Skeletal muscle tissue (tissue), 4 donors: ENCODE measurements around the gene VAPB. TPM values are rescaled to one million over a fixed set of nuclear protein-coding genes. Genes with fewer than 3 reads are reported as not detected.
"Not testable (repeated sequence)": the region's sequence is repeated elsewhere in the genome, so short reads cannot be mapped to it uniquely, and the experiment has no call there.

Experiments
- H3K27ac ChIP-seq: one replicate; pipeline ENCODE4 v1.7.0; 2013; ENCODE audit warnings: mild to moderate bottlenecking, low read depth, low read length, inconsistent platforms
- H3K27me3 ChIP-seq, 3 donors: one replicate each; pipeline ENCODE4 v1.7.0; 2013; ENCODE audit warnings: low read length in 3 of 3; ENCODE audit not compliant: control insufficient read depth in 3 of 3, insufficient read depth in 3 of 3
- H3K36me3 ChIP-seq, 3 donors: one replicate each; pipeline ENCODE4 v1.7.0; 2013; ENCODE audit warnings: low read length in 3 of 3; ENCODE audit not compliant: control insufficient read depth in 3 of 3, insufficient read depth in 3 of 3
- H3K4me1 ChIP-seq, 3 donors: one replicate each; pipeline ENCODE4 v1.7.0; 2013; ENCODE audit warnings: low read length in 3 of 3, mild to moderate bottlenecking in 3 of 3; ENCODE audit not compliant: control insufficient read depth in 3 of 3, insufficient read depth in 3 of 3
- H3K4me3 ChIP-seq, 3 donors: one replicate each; pipeline ENCODE4 v1.7.0; 2013; ENCODE audit warnings: low read length in 3 of 3
- H3K9ac ChIP-seq, 3 donors: one replicate each; pipeline ENCODE4 v1.7.0; 2013; ENCODE audit warnings: low read length in 3 of 3, mild to moderate bottlenecking in 3 of 3, moderate library complexity in 2 of 3, low read depth in 1 of 3
- H3K9me3 ChIP-seq, 3 donors: one replicate each; pipeline ENCODE4 v1.7.0; 2013; ENCODE audit warnings: low read length in 3 of 3; ENCODE audit not compliant: control insufficient read depth in 3 of 3
- total RNA-seq: library from RNA; depleted of rRNA; stranded (reverse); fragments of >200 nt; gene quantifications from one replicate; pipeline ENCODE4 v1.2.3, GENCODE V29; 2014
- donor health status: Osteomylitis.

The VAPB gene
- total RNA-seq, 1 donor from 2014 or later: 19.8 TPM

DNA sequence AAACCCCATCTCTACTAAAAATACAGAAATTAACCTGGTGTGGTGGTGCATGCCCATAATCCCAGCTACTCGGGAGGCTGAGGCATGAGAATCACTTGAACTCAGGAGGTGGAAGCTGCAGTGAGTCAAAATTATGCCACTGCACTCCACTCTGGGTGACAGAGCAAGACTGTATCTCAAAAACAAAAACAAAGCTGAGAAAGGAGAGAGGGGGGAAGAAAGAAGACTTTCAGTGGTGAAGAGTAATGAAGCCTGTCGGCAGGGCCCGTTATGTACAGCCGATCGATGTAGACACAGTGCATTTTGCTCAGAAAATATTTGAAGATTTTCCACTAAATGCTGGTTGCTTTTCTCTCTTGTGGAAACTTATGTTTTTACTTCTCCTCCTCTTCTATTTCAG, 13.8 kb downstream of the VAPB start:
- H3K9me3 ChIP-seq: no peaks in the 10 kb centered on the region
- H3K9ac ChIP-seq: no peak overlapping the region
- no peaks in the 10 kb centered on the region for H3K27me3 ChIP-seq
- H3K4me3 ChIP-seq: no peak overlapping the region
- peaks cover 18 to 38% (median 31%) of the 10 kb centered on the region in 3 donors for H3K4me1 ChIP-seq
- no peaks in the 10 kb centered on the region for H3K36me3 ChIP-seq
- no peak overlapping the region for H3K27ac ChIP-seq

DNA sequence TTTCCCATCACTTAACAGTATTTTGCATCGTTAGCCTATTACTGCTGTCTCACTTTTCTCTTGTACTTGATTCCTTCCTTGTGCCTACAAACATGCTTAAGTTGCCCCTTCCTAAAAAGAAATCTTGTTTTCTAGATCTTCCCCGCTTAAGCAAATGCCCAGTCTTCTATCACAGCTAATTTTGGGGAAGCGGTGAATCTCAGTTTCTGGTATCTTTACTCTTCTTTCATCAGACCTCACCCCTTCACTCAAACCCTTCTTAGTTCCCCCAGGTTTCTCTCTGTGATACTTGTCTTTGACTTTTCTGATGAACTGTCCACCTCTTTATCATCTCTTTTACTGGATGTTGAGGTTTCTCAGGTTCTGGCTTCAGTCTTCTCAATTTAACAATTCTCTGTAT, 14.2 kb downstream of the VAPB start:
- no peak overlapping the region for H3K27ac ChIP-seq
- H3K27me3 ChIP-seq: no peaks in the 10 kb centered on the region
- H3K4me1 ChIP-seq: peaks cover 18 to 38% (median 31%) of the 10 kb centered on the region in 3 donors
- no peaks in the 10 kb centered on the region for H3K9me3 ChIP-seq
- H3K4me3 ChIP-seq: no peak overlapping the region
- H3K9ac ChIP-seq: no peak overlapping the region
- no peaks in the 10 kb centered on the region for H3K36me3 ChIP-seq

DNA sequence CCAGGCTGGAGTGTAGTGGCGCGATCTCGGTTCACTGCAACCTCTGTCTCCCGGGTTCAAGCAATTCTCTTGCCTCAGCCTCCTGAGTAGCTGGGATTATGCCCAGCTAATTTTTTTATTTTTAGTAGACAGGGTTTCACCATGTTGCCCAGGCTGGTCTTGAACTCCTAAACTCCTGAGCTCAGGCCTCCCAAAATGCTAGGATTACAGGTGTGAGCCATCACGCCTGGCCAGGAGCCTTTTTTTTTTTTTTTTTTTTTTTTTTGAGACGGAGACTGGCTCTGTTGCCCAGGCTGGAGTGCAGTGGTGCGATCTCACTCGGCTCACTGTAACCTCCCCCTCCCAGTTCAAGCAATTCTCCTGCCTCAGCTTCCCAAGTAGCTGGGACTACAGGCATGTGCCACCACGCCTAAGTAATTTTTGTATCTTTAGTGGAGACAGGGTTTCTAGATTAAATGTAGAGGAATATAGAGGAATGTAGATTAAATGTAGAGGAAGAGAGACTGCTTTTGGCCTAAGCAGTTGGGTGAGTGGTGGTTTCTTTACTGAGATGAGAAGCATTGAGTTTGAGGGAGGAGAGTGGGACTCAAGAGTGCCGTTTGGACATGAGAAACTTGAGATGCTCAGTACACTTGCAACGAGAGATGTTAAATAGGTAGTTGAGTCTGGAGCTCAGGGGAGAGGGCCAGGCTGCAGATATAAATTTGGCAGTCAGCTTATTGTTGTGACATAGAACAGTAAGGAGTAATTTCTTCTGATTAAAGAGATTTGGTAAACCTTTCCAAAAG, 16.7 kb downstream of the VAPB start:
- Histone ChIP-seq H3K4me1 (peaks cover 17 to 36% (median 33%) of the 10 kb centered on the region in 3 donors), H3K4me3 (no peak overlapping the region), H3K36me3 (no peaks in the 10 kb centered on the region), H3K9me3 (no peaks in the 10 kb centered on the region), H3K27me3 (no peaks in the 10 kb centered on the region), H3K27ac (no peak overlapping the region), H3K9ac (no peak overlapping the region)

DNA sequence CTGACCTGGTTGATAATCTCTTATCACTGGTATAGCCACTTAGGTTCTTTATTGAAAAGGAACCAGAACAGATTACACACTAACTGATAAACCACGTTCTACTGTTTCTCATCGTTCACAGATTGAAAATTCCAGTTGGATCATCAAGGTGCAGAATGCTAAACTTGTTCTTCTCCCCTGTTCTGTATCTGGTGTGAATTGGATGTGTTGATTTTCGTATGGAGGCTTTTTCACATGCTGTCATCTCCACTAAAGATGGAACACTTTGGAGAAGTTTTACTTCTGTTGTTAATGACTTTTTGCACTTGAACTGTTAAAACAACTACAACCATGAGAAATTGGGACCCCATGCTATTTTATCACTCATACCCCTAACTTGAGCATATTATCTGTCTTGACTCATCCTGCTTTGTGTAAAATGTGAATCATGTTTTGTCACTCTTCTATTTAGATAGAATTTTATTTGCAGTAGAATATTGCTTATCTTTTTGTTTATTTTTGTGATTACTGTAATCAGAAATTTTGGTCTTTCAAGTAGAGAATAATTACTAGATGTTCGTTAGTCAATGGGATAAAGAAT, 17.5 kb downstream of the VAPB start:
- Histone ChIP-seq H3K9ac (no peak overlapping the region), H3K27ac (no peak overlapping the region), H3K36me3 (no peaks in the 10 kb centered on the region), H3K9me3 (no peaks in the 10 kb centered on the region), H3K4me1 (peaks cover 15 to 32% (median 31%) of the 10 kb centered on the region in 3 donors), H3K4me3 (no peak overlapping the region), H3K27me3 (no peaks in the 10 kb centered on the region)

DNA sequence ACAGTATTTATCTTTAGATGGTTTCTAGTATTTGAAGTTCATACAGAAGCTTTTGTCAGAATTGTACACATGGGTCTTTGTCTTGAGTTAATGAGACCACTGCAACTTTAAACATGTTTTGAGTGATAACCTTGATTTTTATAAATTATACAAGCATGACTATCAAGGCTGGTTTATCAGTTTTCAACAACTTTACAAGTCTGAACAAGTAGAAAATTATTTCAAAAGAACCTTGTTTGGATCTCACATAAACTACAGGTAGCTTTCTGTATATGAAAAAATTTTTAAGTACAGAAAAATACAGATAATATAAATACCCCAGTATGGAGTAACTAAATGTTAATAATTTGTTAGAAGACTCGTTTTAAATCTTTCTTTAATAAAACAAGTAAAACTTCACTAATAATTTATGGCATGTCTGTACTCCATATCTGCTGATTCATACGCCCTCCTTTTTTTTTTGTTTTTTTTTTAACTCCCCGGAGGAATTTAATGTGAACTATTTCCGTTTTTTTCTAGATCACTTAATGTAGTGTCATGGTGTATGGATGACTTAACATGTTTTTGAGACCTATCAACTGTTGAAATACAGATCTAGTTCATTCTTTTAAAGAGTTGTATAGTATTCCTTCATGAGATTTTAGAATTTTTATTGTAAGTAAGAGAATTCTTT, 18.3 kb downstream of the VAPB start:
- Histone ChIP-seq H3K36me3 (no peaks in the 10 kb centered on the region), H3K4me3 (no peak overlapping the region), H3K9ac (peak overlapping the region in 1 of 3 donors; percentile 14), H3K9me3 (no peaks in the 10 kb centered on the region), H3K4me1 (peaks cover 15 to 31% (median 24%) of the 10 kb centered on the region in 3 donors), H3K27me3 (no peaks in the 10 kb centered on the region), H3K27ac (peak overlapping the region; percentile 41)

DNA sequence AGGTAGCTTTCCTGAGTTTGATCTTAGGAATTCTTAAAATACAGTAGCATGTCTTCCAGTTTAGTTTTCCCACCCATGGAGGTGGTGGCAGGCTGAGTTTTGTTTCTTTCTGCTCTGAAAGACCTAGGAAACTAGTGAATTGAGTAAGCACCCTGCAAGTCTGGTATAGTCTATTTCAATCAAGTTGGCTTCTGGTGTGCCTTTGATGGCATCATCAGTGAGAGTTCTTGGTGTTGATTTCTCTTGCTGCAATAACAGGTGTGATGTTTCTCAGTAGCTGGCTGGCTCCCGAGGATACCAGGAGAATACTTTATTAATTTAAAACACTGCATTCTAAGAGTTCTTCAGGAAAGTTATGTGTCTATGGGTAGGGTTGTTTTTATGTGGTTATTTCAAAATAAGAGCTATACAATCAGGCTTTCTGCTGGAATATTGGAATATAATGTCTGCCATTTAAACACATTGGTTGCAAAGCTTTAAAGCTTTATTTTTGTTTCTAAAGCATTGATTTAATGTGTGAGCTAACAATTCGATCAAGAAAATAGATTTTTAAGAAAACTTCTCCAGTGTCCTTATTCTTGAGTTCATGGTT, 19.0 kb downstream of the VAPB start:
- Histone ChIP-seq H3K27ac (peak overlapping the region; percentile 41), H3K27me3 (no peaks in the 10 kb centered on the region), H3K9ac (peak overlapping the region in 1 of 3 donors; percentile 30), H3K9me3 (no peaks in the 10 kb centered on the region), H3K4me1 (peaks cover 15 to 31% (median 23%) of the 10 kb centered on the region in 3 donors), H3K4me3 (no peak overlapping the region), H3K36me3 (no peaks in the 10 kb centered on the region)

DNA sequence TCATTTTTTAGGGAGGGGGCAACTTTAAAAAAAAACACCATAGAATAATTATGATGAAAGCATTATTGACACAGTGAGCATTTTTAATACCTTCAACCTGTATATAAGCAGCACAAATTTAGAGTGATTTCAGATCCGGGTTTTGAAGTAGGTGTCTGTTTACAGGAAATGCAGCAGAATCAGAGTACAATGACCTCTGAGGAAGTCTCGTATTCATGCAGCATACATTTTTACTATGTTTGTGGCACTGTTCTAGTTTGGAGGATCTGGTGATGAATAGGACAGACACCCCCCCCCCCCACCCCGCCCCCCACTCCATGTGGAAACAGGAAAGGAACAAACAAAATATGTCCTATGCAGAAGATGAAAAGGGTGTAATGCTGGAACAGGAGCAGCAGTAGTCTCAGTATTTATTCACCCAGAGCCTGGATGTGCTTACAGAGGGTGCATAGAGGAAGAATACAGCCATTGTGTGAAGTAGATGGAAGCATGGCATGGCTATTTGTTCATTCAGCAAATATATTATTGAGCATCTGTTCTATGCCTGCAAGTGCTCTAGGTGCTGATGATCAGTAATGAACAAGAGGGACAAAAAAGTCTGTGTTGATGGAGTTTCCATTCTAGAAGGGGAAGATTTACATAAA, 19.7 kb downstream of the VAPB start:
- Histone ChIP-seq H3K27ac (peak overlapping the region; percentile 41), H3K9ac (peak overlapping the region in 1 of 3 donors; percentile 30), H3K4me1 (peaks cover 15 to 31% (median 21%) of the 10 kb centered on the region in 3 donors), H3K9me3 (no peaks in the 10 kb centered on the region), H3K36me3 (no peaks in the 10 kb centered on the region), H3K27me3 (no peaks in the 10 kb centered on the region), H3K4me3 (no peak overlapping the region)

DNA sequence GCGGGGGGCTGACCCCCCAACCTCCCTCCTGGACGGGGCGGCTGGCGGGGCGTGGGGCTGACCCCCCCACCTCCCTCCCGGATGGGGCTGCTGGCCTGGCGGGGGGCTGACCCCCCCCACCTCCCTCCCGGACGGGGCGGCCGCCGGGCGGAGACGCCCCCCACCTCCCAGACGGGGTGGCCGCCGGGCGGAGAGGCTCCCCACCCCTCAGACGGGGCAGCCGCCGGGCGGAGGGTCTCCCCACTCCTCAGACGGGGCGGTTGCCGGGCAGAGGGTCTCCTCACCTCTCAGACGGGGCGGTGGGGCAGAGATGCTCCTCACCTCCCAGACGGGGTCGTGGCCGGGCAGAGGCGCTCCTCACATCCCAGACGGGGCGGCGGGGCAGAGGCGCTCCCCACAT, 25.2 kb downstream of the VAPB start:
- H3K9me3 ChIP-seq, H3K4me3 ChIP-seq, H3K4me1 ChIP-seq, H3K36me3 ChIP-seq, H3K27ac ChIP-seq, H3K27me3 ChIP-seq, H3K9ac ChIP-seq: not testable (repeated sequence)

DNA sequence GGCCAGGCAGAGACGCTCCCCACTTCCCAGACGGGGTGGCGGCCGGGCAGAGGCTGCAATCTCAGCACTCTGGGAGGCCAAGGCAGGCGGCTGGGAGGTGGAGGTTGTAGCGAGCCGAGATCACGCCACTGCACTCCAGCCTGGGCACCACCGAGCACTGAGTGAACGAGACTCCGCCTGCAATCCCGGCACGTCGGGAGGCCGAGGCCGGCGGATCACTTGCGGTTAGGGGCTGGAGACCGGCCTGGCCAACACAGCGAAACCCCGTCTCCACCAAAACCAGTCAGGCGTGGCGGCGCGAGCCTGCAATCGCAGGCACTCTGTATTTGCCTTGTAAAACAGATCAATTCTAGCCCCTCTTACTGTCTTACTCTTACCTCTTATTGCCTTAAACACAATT, 25.8 kb downstream of the VAPB start:
- H3K4me3 ChIP-seq, H3K4me1 ChIP-seq, H3K9me3 ChIP-seq, H3K27me3 ChIP-seq, H3K36me3 ChIP-seq, H3K9ac ChIP-seq, H3K27ac ChIP-seq: not testable (repeated sequence)
